ENCODE measurements around the gene PRKCZ. TPM values are rescaled to one million over a fixed set of nuclear protein-coding genes. Genes with fewer than 3 reads are reported as not detected.

PRKCZ gene
- total RNA-seq, 1 donor from 2014 or later: 1.3 TPM

GRCh38 chr1:2053217-2053616, 3.0 kb downstream of the PRKCZ start:
- H3K9me3 ChIP-seq: no peaks in the 10 kb centered on the region
- H3K4me1 ChIP-seq: no peaks in the 10 kb centered on the region
- no peak overlapping the region for H3K4me3 ChIP-seq
- peaks cover 10% of the 10 kb centered on the region for H3K27me3 ChIP-seq
- H3K36me3 ChIP-seq: no peaks in the 10 kb centered on the region
- TF ChIP-seq CTCF (IDR thresholded peaks at IDR 0.05): no peak
- intact Hi-C loops (cut with DNase I): no loop called here
- H3K27ac ChIP-seq: no peak overlapping the region
- no peak for DNase-seq (ENCODE audit: low spot score in 2 of 2)

GRCh38 chr1:2053784-2054376, 3.7 kb downstream of the PRKCZ start:
- H3K27ac ChIP-seq: no peak overlapping the region
- peaks cover 10% of the 10 kb centered on the region for H3K27me3 ChIP-seq
- no peak for DNase-seq (ENCODE audit: low spot score in 2 of 2)
- no peak for TF ChIP-seq CTCF (IDR thresholded peaks at IDR 0.05)
- intact Hi-C loops (cut with DNase I): no loop called here
- no peaks in the 10 kb centered on the region for H3K36me3 ChIP-seq
- H3K4me3 ChIP-seq: no peak overlapping the region
- H3K9me3 ChIP-seq: no peaks in the 10 kb centered on the region
- H3K4me1 ChIP-seq: no peaks in the 10 kb centered on the region

GRCh38 chr1:2054560-2054959, 4.3 kb downstream of the PRKCZ start:
- TF ChIP-seq CTCF (IDR thresholded peaks at IDR 0.05): no peak
- Histone ChIP-seq H3K27me3 (peaks cover 10% of the 10 kb centered on the region), H3K9me3 (no peaks in the 10 kb centered on the region), H3K4me3 (no peak overlapping the region), H3K36me3 (no peaks in the 10 kb centered on the region), H3K4me1 (no peaks in the 10 kb centered on the region), H3K27ac (no peak overlapping the region)
- intact Hi-C loops (cut with DNase I): no loop called here
- DNase-seq (ENCODE audit: low spot score in 2 of 2): no peak

GRCh38 chr1:2055911-2056575, 5.8 kb downstream of the PRKCZ start:
- DNase-seq (ENCODE audit: low spot score in 2 of 2): no peak
- intact Hi-C loops (cut with DNase I): no loop called here
- H3K9me3 ChIP-seq: no peaks in the 10 kb centered on the region
- H3K4me3 ChIP-seq: no peak overlapping the region
- no peak for TF ChIP-seq CTCF (IDR thresholded peaks at IDR 0.05)
- H3K36me3 ChIP-seq: no peaks in the 10 kb centered on the region
- H3K4me1 ChIP-seq: no peaks in the 10 kb centered on the region
- no peak overlapping the region for H3K27ac ChIP-seq
- peaks cover 2% of the 10 kb centered on the region for H3K27me3 ChIP-seq

GRCh38 chr1:2056955-2057590, 6.9 kb downstream of the PRKCZ start:
- DNase-seq (ENCODE audit: low spot score in 2 of 2): no peak
- intact Hi-C loops (cut with DNase I): no loop called here
- Histone ChIP-seq H3K27ac (no peak overlapping the region), H3K4me1 (no peaks in the 10 kb centered on the region), H3K27me3 (no peaks in the 10 kb centered on the region), H3K9me3 (no peaks in the 10 kb centered on the region), H3K4me3 (no peak overlapping the region), H3K36me3 (no peaks in the 10 kb centered on the region)
- TF ChIP-seq CTCF (IDR thresholded peaks at IDR 0.05): no peak

All from ascending aorta (tissue), 2 donors.